ENCODE measurements around the gene CDKN2AIP. TPM values are rescaled to one million over a fixed set of nuclear protein-coding genes. Genes with fewer than 3 reads are reported as not detected.
A peak's percentile ranks its signal among the peaks of the same experiment; 100 is the strongest.

The CDKN2AIP gene, protein sequence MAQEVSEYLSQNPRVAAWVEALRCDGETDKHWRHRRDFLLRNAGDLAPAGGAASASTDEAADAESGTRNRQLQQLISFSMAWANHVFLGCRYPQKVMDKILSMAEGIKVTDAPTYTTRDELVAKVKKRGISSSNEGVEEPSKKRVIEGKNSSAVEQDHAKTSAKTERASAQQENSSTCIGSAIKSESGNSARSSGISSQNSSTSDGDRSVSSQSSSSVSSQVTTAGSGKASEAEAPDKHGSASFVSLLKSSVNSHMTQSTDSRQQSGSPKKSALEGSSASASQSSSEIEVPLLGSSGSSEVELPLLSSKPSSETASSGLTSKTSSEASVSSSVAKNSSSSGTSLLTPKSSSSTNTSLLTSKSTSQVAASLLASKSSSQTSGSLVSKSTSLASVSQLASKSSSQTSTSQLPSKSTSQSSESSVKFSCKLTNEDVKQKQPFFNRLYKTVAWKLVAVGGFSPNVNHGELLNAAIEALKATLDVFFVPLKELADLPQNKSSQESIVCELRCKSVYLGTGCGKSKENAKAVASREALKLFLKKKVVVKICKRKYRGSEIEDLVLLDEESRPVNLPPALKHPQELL
- 10 to 100 TPM; 27.7 to 29.7 TPM for total RNA-seq

- peak; percentile 95 for DNase-seq
- H3K9me3 Mint-ChIP-seq, result no peaks in the 10 kb centered on the region
- H3K4me1 Mint-ChIP-seq, result peaks cover 34% of the 10 kb centered on the region
- H3K27ac Mint-ChIP-seq, result peak within 1 kb of the TSS; percentile 96
- H3K36me3 Mint-ChIP-seq, result peaks cover 31% of the 10 kb centered on the region
- H3K4me3 Mint-ChIP-seq, result peak within 1 kb of the TSS; percentile 95
- no peaks in the 10 kb centered on the region for H3K27me3 Mint-ChIP-seq
These were observed at the start of gene CDKN2AIP for GRCh38 chr4:183444214-183445096. TSS of gene CDKN2AIP (plus strand) at chr4:183444636. CDS start at chr4:183444798, 162 bp downstream.

GRCh38 chr4:183395395-183395794 lies 49.0 kb upstream of the CDKN2AIP start:
- Mint-ChIP-seq H3K27ac (no peak overlapping the region), H3K4me1 (peaks cover 22% of the 10 kb centered on the region), H3K4me3 (no peak overlapping the region), H3K36me3 (no peaks in the 10 kb centered on the region), H3K9me3 (no peaks in the 10 kb centered on the region), H3K27me3 (no peaks in the 10 kb centered on the region)
- DNase-seq, result no peak

DNA sequence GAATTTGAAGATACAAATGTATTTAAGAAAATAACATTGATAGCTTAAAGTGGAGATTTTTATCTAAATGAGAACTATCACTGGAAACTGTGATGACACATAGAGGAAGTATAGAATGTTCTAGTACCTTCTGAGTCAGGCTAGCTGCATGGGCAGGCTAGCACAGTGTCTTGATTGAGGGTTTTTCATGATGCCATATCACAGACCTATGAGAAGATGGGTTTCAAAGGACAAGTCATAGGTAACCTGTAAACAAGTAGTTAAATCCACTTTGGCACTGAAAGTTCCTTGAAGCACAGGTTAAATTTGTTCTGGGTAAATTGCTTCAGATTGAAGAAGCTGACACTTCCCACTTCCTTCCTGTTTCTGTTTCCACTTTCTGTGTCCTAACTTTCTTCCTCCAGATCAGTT lies 48.2 kb upstream of the CDKN2AIP start:
- no peaks in the 10 kb centered on the region for H3K36me3 Mint-ChIP-seq
- no peak overlapping the region for H3K4me3 Mint-ChIP-seq
- DNase-seq, result no peak
- H3K9me3 Mint-ChIP-seq, result no peaks in the 10 kb centered on the region
- peaks cover 22% of the 10 kb centered on the region for H3K4me1 Mint-ChIP-seq
- H3K27ac Mint-ChIP-seq, result no peak overlapping the region
- H3K27me3 Mint-ChIP-seq, result no peaks in the 10 kb centered on the region

DNA sequence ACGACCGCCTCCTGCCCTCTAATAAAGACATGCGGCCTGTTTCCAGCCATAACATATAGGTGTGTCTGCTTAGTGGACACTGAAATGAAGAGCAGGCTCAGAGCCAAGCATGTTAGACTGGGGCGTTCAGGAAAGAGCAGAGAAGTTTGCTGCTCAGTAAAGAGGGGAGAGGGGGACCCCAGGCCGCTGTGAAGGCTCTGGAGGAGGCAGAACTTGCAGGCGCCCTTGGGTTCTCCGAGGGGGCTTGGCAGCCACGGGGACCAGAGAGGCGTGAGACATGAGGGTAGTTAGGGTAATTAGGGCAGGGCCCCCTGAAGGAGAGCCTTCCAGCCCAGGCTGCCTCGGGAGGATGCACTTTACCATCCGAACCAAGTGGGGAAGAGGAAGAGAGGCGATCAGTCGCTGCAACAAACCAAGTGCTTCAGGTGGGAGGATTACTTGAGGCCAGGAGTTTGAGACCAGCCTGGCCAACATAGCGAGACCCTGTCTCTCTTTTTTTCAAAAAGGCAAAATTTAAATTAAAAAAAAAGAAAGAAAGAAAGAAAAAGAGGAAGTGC lies 46.6 kb upstream of the CDKN2AIP start:
- H3K36me3 Mint-ChIP-seq, result no peaks in the 10 kb centered on the region
- H3K27ac Mint-ChIP-seq, result peak overlapping the region; percentile 74
- no peak for DNase-seq
- H3K27me3 Mint-ChIP-seq, result no peaks in the 10 kb centered on the region
- no peaks in the 10 kb centered on the region for H3K9me3 Mint-ChIP-seq
- peaks cover 19% of the 10 kb centered on the region for H3K4me1 Mint-ChIP-seq
- peak overlapping the region; percentile 58 for H3K4me3 Mint-ChIP-seq

GRCh38 chr4:183398298-183399125 lies 45.9 kb upstream of the CDKN2AIP start:
- Mint-ChIP-seq H3K27ac (peak overlapping the region; percentile 88), H3K4me3 (peak overlapping the region; percentile 82), H3K27me3 (no peaks in the 10 kb centered on the region), H3K9me3 (no peaks in the 10 kb centered on the region), H3K36me3 (no peaks in the 10 kb centered on the region), H3K4me1 (peaks cover 22% of the 10 kb centered on the region)
- peak; percentile 74 for DNase-seq

DNA sequence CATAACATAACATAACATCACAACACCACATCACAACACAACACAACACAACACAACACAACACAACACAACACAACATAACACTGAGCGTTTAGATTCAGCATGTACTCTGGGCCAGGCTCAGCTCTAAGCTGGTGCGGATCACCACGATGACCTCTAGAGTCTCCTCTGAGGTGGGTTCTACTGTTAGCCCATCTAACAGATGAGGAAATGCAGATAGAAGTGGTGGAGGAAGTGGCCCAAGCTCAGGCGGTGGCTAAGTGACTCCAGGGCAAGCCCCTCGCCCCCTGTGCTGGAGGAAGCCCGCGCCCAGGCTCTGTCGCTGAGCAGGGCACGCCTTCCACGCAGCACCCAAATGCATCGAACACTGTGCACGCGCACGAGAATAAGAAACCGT lies 45.3 kb upstream of the CDKN2AIP start:
- H3K27me3 Mint-ChIP-seq, result no peaks in the 10 kb centered on the region
- no peaks in the 10 kb centered on the region for H3K36me3 Mint-ChIP-seq
- no peaks in the 10 kb centered on the region for H3K9me3 Mint-ChIP-seq
- no peak for DNase-seq
- peaks cover 24% of the 10 kb centered on the region for H3K4me1 Mint-ChIP-seq
- no peak overlapping the region for H3K27ac Mint-ChIP-seq
- H3K4me3 Mint-ChIP-seq, result no peak overlapping the region

GRCh38 chr4:183399616-183400015 lies 44.8 kb upstream of the CDKN2AIP start:
- no peaks in the 10 kb centered on the region for H3K27me3 Mint-ChIP-seq
- peaks cover 24% of the 10 kb centered on the region for H3K4me1 Mint-ChIP-seq
- no peak overlapping the region for H3K27ac Mint-ChIP-seq

GRCh38 chr4:183400035-183400434 lies 44.4 kb upstream of the CDKN2AIP start:
- H3K36me3 Mint-ChIP-seq, result no peaks in the 10 kb centered on the region
- no peak overlapping the region for H3K4me3 Mint-ChIP-seq
- no peak overlapping the region for H3K27ac Mint-ChIP-seq
- H3K9me3 Mint-ChIP-seq, result no peaks in the 10 kb centered on the region
- H3K4me1 Mint-ChIP-seq, result peaks cover 24% of the 10 kb centered on the region
- DNase-seq, result no peak
- H3K27me3 Mint-ChIP-seq, result no peaks in the 10 kb centered on the region

More at GRCh38 chr4:183399616-183400015, 44.8 kb upstream of the CDKN2AIP start:
- DNase-seq, result no peak
- H3K36me3 Mint-ChIP-seq, result no peaks in the 10 kb centered on the region
- H3K9me3 Mint-ChIP-seq, result no peaks in the 10 kb centered on the region
- H3K4me3 Mint-ChIP-seq, result no peak overlapping the region

GRCh38 chr4:183401473-183401872 lies 43.0 kb upstream of the CDKN2AIP start:
- Mint-ChIP-seq H3K4me1 (peaks cover 19% of the 10 kb centered on the region), H3K27me3 (no peaks in the 10 kb centered on the region), H3K4me3 (no peak overlapping the region), H3K9me3 (no peaks in the 10 kb centered on the region), H3K27ac (no peak overlapping the region), H3K36me3 (no peaks in the 10 kb centered on the region)
- no peak for DNase-seq

GRCh38 chr4:183402771-183403170 lies 41.7 kb upstream of the CDKN2AIP start:
- DNase-seq, result no peak

GRCh38 chr4:183403486-183403885 lies 41.0 kb upstream of the CDKN2AIP start:
- Mint-ChIP-seq H3K9me3 (no peaks in the 10 kb centered on the region), H3K36me3 (no peaks in the 10 kb centered on the region), H3K4me3 (no peak overlapping the region), H3K4me1 (peaks cover 14% of the 10 kb centered on the region), H3K27me3 (no peaks in the 10 kb centered on the region), H3K27ac (no peak overlapping the region)
- DNase-seq, result no peak

More at GRCh38 chr4:183402771-183403170, 41.7 kb upstream of the CDKN2AIP start:
- H3K4me1 Mint-ChIP-seq, result peaks cover 14% of the 10 kb centered on the region
- H3K27me3 Mint-ChIP-seq, result no peaks in the 10 kb centered on the region
- no peaks in the 10 kb centered on the region for H3K36me3 Mint-ChIP-seq
- no peak overlapping the region for H3K27ac Mint-ChIP-seq
- no peak overlapping the region for H3K4me3 Mint-ChIP-seq
- no peaks in the 10 kb centered on the region for H3K9me3 Mint-ChIP-seq

DNA sequence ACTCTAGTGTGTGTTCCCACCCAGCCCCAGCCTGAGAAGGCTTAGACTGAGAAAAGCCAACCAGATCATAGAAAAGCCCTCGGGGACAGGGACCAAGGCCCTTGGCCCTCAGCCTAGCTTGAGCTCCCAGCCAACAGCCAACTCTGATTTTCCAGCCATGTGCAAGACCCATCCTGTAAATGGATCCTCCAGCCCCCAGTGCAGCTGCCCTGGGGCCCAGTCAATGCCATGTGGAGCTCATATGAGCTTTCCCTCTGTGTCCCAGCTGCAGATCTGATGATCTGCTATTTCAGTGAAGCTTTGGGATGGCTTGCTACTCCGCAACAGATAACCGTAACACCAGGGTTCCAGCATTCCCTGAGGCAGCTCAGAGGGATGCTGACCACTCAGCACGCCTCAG lies 40.5 kb upstream of the CDKN2AIP start:
- H3K36me3 Mint-ChIP-seq, result no peaks in the 10 kb centered on the region
- H3K4me3 Mint-ChIP-seq, result no peak overlapping the region

DNA sequence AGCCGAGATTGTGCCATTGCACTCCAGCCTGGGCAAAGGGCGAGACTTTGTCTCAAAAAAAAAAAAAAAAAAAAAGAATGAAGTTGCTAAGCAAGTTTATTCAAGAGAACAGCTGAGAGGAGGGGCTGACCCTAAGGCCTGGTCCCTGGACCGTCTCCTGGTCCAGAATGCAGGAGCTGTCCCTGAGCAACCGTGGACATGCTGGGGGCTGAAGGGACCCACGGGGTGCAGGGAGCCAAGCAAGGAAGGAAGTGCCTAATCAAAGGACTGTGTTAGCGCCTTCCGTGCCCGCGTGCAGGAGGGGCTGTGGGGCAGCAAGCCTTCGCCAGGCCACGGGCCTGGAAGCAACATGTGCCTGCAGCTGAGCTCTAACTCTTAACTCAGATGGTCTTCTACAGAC lies 39.1 kb upstream of the CDKN2AIP start:
- Mint-ChIP-seq H3K36me3 (no peaks in the 10 kb centered on the region), H3K27ac (no peak overlapping the region), H3K9me3 (no peaks in the 10 kb centered on the region), H3K27me3 (no peaks in the 10 kb centered on the region), H3K4me1 (peaks cover 14% of the 10 kb centered on the region), H3K4me3 (no peak overlapping the region)
- DNase-seq, result no peak

More for the DNA sequence above, 40.5 kb upstream of the CDKN2AIP start:
- Mint-ChIP-seq H3K9me3 (no peaks in the 10 kb centered on the region), H3K27me3 (no peaks in the 10 kb centered on the region), H3K4me1 (peaks cover 14% of the 10 kb centered on the region), H3K27ac (no peak overlapping the region)
- no peak for DNase-seq

GRCh38 chr4:183407128-183407585 lies 37.3 kb upstream of the CDKN2AIP start:
- Mint-ChIP-seq H3K27ac (peak overlapping the region; percentile 83), H3K4me1 (peaks cover 14% of the 10 kb centered on the region), H3K4me3 (peak overlapping the region; percentile 73), H3K9me3 (no peaks in the 10 kb centered on the region), H3K27me3 (no peaks in the 10 kb centered on the region), H3K36me3 (no peaks in the 10 kb centered on the region)
- DNase-seq, result peak; percentile 93
